BLaER1 treated with 17β-estradiol and CSF1 and Interleukin-3, amounts not matched to agents 10 nM and 100 nM (cell line): ENCODE data around the gene FAM234A.

Experiments
- H3K27ac ChIP-seq, 11 experiments: shearing (Covaris generic); formaldehyde crosslinking; 2 replicates each; pipeline ENCODE4 v1.8.1; 2022
- H3K27me3 ChIP-seq, 11 experiments: shearing (Covaris generic); formaldehyde crosslinking; 2 replicates each; pipeline ENCODE4 v1.8.1; 2022
- H3K36me3 ChIP-seq, 11 experiments: shearing (Covaris generic); formaldehyde crosslinking; 2 replicates each; pipeline ENCODE4 v1.8.1; 2022
- H3K4me1 ChIP-seq, 10 experiments: shearing (Covaris generic); formaldehyde crosslinking; 2 replicates each; pipeline ENCODE4 v1.8.1; 2022
- H3K4me2 ChIP-seq, 11 experiments: shearing (Covaris generic); formaldehyde crosslinking; 2 replicates each; pipeline ENCODE4 v1.8.1; 2022
- H3K4me3 ChIP-seq, 10 experiments: shearing (Covaris generic); formaldehyde crosslinking; 2 replicates each; pipeline ENCODE4 v1.8.1; 2022
- H3K9ac ChIP-seq, 11 experiments: shearing (Covaris generic); formaldehyde crosslinking; 2 replicates each; pipeline ENCODE4 v1.8.1; 2022
- H3K9me3 ChIP-seq, 11 experiments: shearing (Covaris generic); formaldehyde crosslinking; replicated peaks in 1 of 11; 2 replicates each; pipeline ENCODE4 v1.8.1; 2022
- H4K20me1 ChIP-seq, 11 experiments: shearing (Covaris generic); formaldehyde crosslinking; 2 replicates each; pipeline ENCODE4 v1.8.1; 2022
- Cebpa-rat ChIP-seq, 11 experiments: shearing (Covaris generic); IDR thresholded peaks; 2 replicates each; pipeline ENCODE4 v1.8.1; 2022

Gene FAM234A

GRCh38 chr16:259226-259625, 24.6 kb downstream of the FAM234A start:
- H3K36me3 ChIP-seq = peaks cover 63 to 94% (median 88%) of the 10 kb centered on the region in 11 experiments

GRCh38 chr16:259814-260253, 25.2 kb downstream of the FAM234A start:
- Histone ChIP-seq H3K36me3 (peaks cover 69 to 94% (median 88%) of the 10 kb centered on the region in 11 experiments), H3K4me1 (peaks cover 5 to 31% (median 22%) of the 10 kb centered on the region in 10 experiments), H3K4me3 (no peak overlapping the region), H3K4me2 (peak overlapping the region in 4 of 11 experiments; percentile 43 to 71 (median 56); a peak in 9 of 22 replicates), H4K20me1 (peaks cover 0 to 50% (median 0%) of the 10 kb centered on the region in 11 experiments; a peak in 7 of 22 replicates), H3K27me3 (no peaks in the 10 kb centered on the region), H3K9ac (peak overlapping the region in 1 of 11 experiments; percentile 20; a peak in 1 of 22 replicates), H3K9me3 (peaks cover 0 to 8% (median 0%) of the 10 kb centered on the region in 11 experiments; a peak in 3 of 22 replicates), H3K27ac (peak overlapping the region in 2 of 11 experiments; percentile 20 to 21; a peak in 4 of 22 replicates)
- TF ChIP-seq Cebpa-rat (IDR thresholded peaks at IDR 0.05) = no peak

More at GRCh38 chr16:259226-259625, 24.6 kb downstream of the FAM234A start:
- H3K4me2 ChIP-seq = peak overlapping the region in 8 of 11 experiments; percentile 11 to 71 (median 41); a peak in 13 of 22 replicates
- peak overlapping the region in 4 of 11 experiments; percentile 2 to 44 (median 24); a peak in 4 of 22 replicates for H3K9ac ChIP-seq
- no peaks in the 10 kb centered on the region for H3K27me3 ChIP-seq
- H3K27ac ChIP-seq = peak overlapping the region in 5 of 11 experiments; percentile 2 to 48 (median 20); a peak in 6 of 22 replicates
- no peak for TF ChIP-seq Cebpa-rat (IDR thresholded peaks at IDR 0.05)
- H3K4me3 ChIP-seq = no peak overlapping the region
- H4K20me1 ChIP-seq = peaks cover 0 to 44% (median 0%) of the 10 kb centered on the region in 11 experiments; a peak in 7 of 22 replicates
- H3K4me1 ChIP-seq = peaks cover 6 to 37% (median 28%) of the 10 kb centered on the region in 10 experiments
- peaks cover 0 to 8% (median 0%) of the 10 kb centered on the region in 11 experiments; a peak in 3 of 22 replicates for H3K9me3 ChIP-seq

GRCh38 chr16:260326-260725, 25.7 kb downstream of the FAM234A start:
- Histone ChIP-seq H3K4me2 (no peak overlapping the region), H3K27me3 (no peaks in the 10 kb centered on the region), H3K9me3 (peaks cover 0 to 7% (median 0%) of the 10 kb centered on the region in 11 experiments; a peak in 3 of 22 replicates), H3K4me3 (no peak overlapping the region), H3K27ac (peak overlapping the region in 1 of 11 experiments; percentile 20; a peak in 1 of 22 replicates), H3K9ac (no peak overlapping the region), H3K4me1 (peaks cover 5 to 26% (median 17%) of the 10 kb centered on the region in 10 experiments; a peak in 19 of 20 replicates), H4K20me1 (peaks cover 0 to 55% (median 0%) of the 10 kb centered on the region in 11 experiments; a peak in 7 of 22 replicates), H3K36me3 (peaks cover 70 to 94% (median 88%) of the 10 kb centered on the region in 11 experiments)
- TF ChIP-seq Cebpa-rat (IDR thresholded peaks at IDR 0.05) = no peak

GRCh38 chr16:261031-261691, 26.5 kb downstream of the FAM234A start:
- no peak overlapping the region for H3K4me3 ChIP-seq
- no peak overlapping the region for H3K4me2 ChIP-seq
- no peak for TF ChIP-seq Cebpa-rat (IDR thresholded peaks at IDR 0.05)
- no peak overlapping the region; a peak in 1 of 22 replicates for H3K9ac ChIP-seq
- no peaks in the 10 kb centered on the region; a peak in 1 of 22 replicates for H3K9me3 ChIP-seq
- H3K4me1 ChIP-seq = peaks cover 0 to 18% (median 12%) of the 10 kb centered on the region in 10 experiments; a peak in 16 of 20 replicates
- H3K27me3 ChIP-seq = no peaks in the 10 kb centered on the region
- peaks cover 66 to 94% (median 83%) of the 10 kb centered on the region in 11 experiments for H3K36me3 ChIP-seq
- peaks cover 0 to 64% (median 0%) of the 10 kb centered on the region in 11 experiments; a peak in 9 of 22 replicates for H4K20me1 ChIP-seq
- no peak overlapping the region for H3K27ac ChIP-seq

- Histone ChIP-seq H4K20me1 (peaks cover 0 to 74% (median 0%) of the 10 kb centered on the region in 11 experiments; a peak in 9 of 22 replicates), H3K4me2 (no peak overlapping the region), H3K27ac (no peak overlapping the region), H3K9ac (no peak overlapping the region), H3K27me3 (no peaks in the 10 kb centered on the region), H3K4me1 (peaks cover 0 to 16% (median 12%) of the 10 kb centered on the region in 10 experiments; a peak in 16 of 20 replicates), H3K36me3 (peaks cover 55 to 87% (median 73%) of the 10 kb centered on the region in 11 experiments), H3K9me3 (no peaks in the 10 kb centered on the region), H3K4me3 (no peak overlapping the region)
- TF ChIP-seq Cebpa-rat (IDR thresholded peaks at IDR 0.05) = no peak
Observed at GRCh38 chr16:262121-262745, 27.6 kb downstream of the FAM234A start.

- H3K27me3 ChIP-seq = no peaks in the 10 kb centered on the region
- H3K9me3 ChIP-seq = no peaks in the 10 kb centered on the region
- no peak for TF ChIP-seq Cebpa-rat (IDR thresholded peaks at IDR 0.05)
- no peak overlapping the region for H3K9ac ChIP-seq
- H3K4me3 ChIP-seq = no peak overlapping the region
- no peak overlapping the region for H3K27ac ChIP-seq
- H4K20me1 ChIP-seq = peaks cover 0 to 81% (median 0%) of the 10 kb centered on the region in 11 experiments; a peak in 9 of 22 replicates
- peaks cover 0 to 16% (median 12%) of the 10 kb centered on the region in 10 experiments; a peak in 16 of 20 replicates for H3K4me1 ChIP-seq
- H3K4me2 ChIP-seq = no peak overlapping the region
- H3K36me3 ChIP-seq = peaks cover 49 to 79% (median 66%) of the 10 kb centered on the region in 11 experiments
Observed at GRCh38 chr16:263182-263774, 28.7 kb downstream of the FAM234A start.

- H4K20me1 ChIP-seq = peaks cover 0 to 87% (median 0%) of the 10 kb centered on the region in 11 experiments; a peak in 9 of 22 replicates
- H3K36me3 ChIP-seq = peaks cover 49 to 75% (median 64%) of the 10 kb centered on the region in 11 experiments
Observed at GRCh38 chr16:263944-264343, 29.3 kb downstream of the FAM234A start.

GRCh38 chr16:264440-264951, 29.9 kb downstream of the FAM234A start:
- H3K9me3 ChIP-seq = no peaks in the 10 kb centered on the region
- H3K4me2 ChIP-seq = no peak overlapping the region
- H3K4me1 ChIP-seq = peaks cover 0 to 6% (median 1%) of the 10 kb centered on the region in 10 experiments; a peak in 11 of 20 replicates
- H3K4me3 ChIP-seq = no peak overlapping the region
- no peaks in the 10 kb centered on the region for H3K27me3 ChIP-seq
- no peak for TF ChIP-seq Cebpa-rat (IDR thresholded peaks at IDR 0.05)
- no peak overlapping the region for H3K27ac ChIP-seq
- peaks cover 47 to 71% (median 60%) of the 10 kb centered on the region in 11 experiments for H3K36me3 ChIP-seq
- H4K20me1 ChIP-seq = peaks cover 0 to 91% (median 0%) of the 10 kb centered on the region in 11 experiments; a peak in 9 of 22 replicates
- H3K9ac ChIP-seq = no peak overlapping the region

More at GRCh38 chr16:263944-264343, 29.3 kb downstream of the FAM234A start:
- no peak overlapping the region for H3K27ac ChIP-seq
- H3K4me2 ChIP-seq = no peak overlapping the region
- TF ChIP-seq Cebpa-rat (IDR thresholded peaks at IDR 0.05) = no peak
- H3K4me1 ChIP-seq = peaks cover 0 to 12% (median 7%) of the 10 kb centered on the region in 10 experiments; a peak in 16 of 20 replicates
- H3K9ac ChIP-seq = no peak overlapping the region
- no peaks in the 10 kb centered on the region for H3K27me3 ChIP-seq
- H3K9me3 ChIP-seq = no peaks in the 10 kb centered on the region
- no peak overlapping the region for H3K4me3 ChIP-seq
